ENCODE measurements around the gene TSPAN13. TPM values are rescaled to one million over a fixed set of nuclear protein-coding genes. Genes with fewer than 3 reads are reported as not detected.

The TSPAN13 gene
- polyA plus RNA-seq, 2 of the 4 experiments (the other 2 are of a cell fraction), result 9.6 to 40.7 TPM

DNA sequence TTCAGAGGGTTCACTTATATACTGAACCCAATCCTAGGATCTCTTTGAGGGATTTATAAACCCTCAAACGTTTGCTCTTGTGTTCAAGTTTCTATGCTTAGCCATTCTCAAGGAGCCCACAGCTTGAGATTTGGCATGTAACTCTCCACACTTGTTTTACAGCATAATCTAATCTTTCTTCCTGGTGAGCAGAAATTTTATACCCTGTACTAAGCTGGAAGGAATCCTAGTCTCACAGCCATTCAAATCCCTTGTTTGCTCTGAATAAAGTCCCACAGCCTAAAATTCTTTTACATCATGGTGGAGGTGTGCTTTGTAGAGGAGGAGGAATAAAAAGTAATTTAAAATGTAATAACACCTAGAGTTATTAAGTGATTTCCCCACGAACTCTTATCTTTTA, 56.6 kb downstream of the TSPAN13 start:
- no peak overlapping the region for H3K4me3 ChIP-seq
- H3K27ac ChIP-seq, result peak overlapping the region; percentile 64 to 68
- H3K4me2 ChIP-seq, result peak overlapping the region; percentile 67
- ATAC-seq (peak in 1 of 2 experiments; percentile 51; a peak in 3 of 6 replicates), DNase-seq (ENCODE audit: low read depth in 1 of 2, low spot score in 1 of 2) (no peak), FAIRE-seq (peak; percentile 59)
- ChIA-PET POLR2A (no interaction called here), CTCF (interaction anchor here (0.6 to 1.7 kb wide), 5 partner anchors 9 to 617 kb away, joined by 3 to 5 read pairs (median 3); no protein-coding TSS in a partner anchor)
- H3K9me3 ChIP-seq, result no peaks in the 10 kb centered on the region
- 21% methylated on average over 2 of the region's 2 CpGs for WGBS (ENCODE audit: missing lambda C conversion rate)
- TF ChIP-seq, protein P1, sequence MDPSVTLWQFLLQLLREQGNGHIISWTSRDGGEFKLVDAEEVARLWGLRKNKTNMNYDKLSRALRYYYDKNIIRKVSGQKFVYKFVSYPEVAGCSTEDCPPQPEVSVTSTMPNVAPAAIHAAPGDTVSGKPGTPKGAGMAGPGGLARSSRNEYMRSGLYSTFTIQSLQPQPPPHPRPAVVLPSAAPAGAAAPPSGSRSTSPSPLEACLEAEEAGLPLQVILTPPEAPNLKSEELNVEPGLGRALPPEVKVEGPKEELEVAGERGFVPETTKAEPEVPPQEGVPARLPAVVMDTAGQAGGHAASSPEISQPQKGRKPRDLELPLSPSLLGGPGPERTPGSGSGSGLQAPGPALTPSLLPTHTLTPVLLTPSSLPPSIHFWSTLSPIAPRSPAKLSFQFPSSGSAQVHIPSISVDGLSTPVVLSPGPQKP (IDR thresholded peaks at IDR 0.05; ENCODE audit: low read depth, low read length), result no peak
- no peak for TF ChIP-seq KDM5A (IDR thresholded peaks at IDR 0.05)
- TF ChIP-seq GATA3 (IDR thresholded peaks at IDR 0.05; ENCODE audit: borderline replicate concordance), result no peak
- no peak for TF ChIP-seq JUN (IDR thresholded peaks at IDR 0.05)
- TF ChIP-seq HEYL (CRISPR knock-in tag; IDR thresholded peaks at IDR 0.05), result no peak
- TF ChIP-seq, protein P2, sequence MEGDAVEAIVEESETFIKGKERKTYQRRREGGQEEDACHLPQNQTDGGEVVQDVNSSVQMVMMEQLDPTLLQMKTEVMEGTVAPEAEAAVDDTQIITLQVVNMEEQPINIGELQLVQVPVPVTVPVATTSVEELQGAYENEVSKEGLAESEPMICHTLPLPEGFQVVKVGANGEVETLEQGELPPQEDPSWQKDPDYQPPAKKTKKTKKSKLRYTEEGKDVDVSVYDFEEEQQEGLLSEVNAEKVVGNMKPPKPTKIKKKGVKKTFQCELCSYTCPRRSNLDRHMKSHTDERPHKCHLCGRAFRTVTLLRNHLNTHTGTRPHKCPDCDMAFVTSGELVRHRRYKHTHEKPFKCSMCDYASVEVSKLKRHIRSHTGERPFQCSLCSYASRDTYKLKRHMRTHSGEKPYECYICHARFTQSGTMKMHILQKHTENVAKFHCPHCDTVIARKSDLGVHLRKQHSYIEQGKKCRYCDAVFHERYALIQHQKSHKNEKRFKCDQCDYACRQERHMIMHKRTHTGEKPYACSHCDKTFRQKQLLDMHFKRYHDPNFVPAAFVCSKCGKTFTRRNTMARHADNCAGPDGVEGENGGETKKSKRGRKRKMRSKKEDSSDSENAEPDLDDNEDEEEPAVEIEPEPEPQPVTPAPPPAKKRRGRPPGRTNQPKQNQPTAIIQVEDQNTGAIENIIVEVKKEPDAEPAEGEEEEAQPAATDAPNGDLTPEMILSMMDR (IDR thresholded peaks at IDR 0.05), result no peak
- no peak for TF ChIP-seq JUNB (IDR thresholded peaks at IDR 0.05)
- no peak for TF ChIP-seq RARB (CRISPR knock-in tag; IDR thresholded peaks at IDR 0.05)
- TF ChIP-seq RNF2 (IDR thresholded peaks at IDR 0.05; ENCODE audit: borderline replicate concordance, low read depth), result no peak
- no peak for TF ChIP-seq CHD2 (IDR thresholded peaks at IDR 0.05; ENCODE audit: low read length, partially characterized antibody)
- TF ChIP-seq SMC3 (IDR thresholded peaks at IDR 0.05), result no peak
- TF ChIP-seq, protein P3, sequence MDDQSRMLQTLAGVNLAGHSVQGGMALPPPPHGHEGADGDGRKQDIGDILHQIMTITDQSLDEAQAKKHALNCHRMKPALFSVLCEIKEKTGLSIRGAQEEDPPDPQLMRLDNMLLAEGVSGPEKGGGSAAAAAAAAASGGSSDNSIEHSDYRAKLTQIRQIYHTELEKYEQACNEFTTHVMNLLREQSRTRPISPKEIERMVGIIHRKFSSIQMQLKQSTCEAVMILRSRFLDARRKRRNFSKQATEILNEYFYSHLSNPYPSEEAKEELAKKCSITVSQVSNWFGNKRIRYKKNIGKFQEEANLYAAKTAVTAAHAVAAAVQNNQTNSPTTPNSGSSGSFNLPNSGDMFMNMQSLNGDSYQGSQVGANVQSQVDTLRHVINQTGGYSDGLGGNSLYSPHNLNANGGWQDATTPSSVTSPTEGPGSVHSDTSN (IDR thresholded peaks at IDR 0.05), result no peak
- TF ChIP-seq, protein P4, sequence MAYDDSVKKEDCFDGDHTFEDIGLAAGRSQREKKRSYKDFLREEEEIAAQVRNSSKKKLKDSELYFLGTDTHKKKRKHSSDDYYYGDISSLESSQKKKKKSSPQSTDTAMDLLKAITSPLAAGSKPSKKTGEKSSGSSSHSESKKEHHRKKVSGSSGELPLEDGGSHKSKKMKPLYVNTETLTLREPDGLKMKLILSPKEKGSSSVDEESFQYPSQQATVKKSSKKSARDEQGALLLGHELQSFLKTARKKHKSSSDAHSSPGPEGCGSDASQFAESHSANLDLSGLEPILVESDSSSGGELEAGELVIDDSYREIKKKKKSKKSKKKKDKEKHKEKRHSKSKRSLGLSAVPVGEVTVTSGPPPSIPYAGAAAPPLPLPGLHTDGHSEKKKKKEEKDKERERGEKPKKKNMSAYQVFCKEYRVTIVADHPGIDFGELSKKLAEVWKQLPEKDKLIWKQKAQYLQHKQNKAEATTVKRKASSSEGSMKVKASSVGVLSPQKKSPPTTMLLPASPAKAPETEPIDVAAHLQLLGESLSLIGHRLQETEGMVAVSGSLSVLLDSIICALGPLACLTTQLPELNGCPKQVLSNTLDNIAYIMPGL (CRISPR knock-in tag; IDR thresholded peaks at IDR 0.05; ENCODE audit: borderline replicate concordance), result no peak
- no peak for TF ChIP-seq ESRRA (IDR thresholded peaks at IDR 0.05; ENCODE audit: borderline replicate concordance, low read length)
- no peak for TF ChIP-seq NPAS2 (CRISPR knock-in tag; IDR thresholded peaks at IDR 0.05; ENCODE audit: borderline replicate concordance)
- no peak for TF ChIP-seq CBX2 (IDR thresholded peaks at IDR 0.05; ENCODE audit: borderline replicate concordance, low read depth)
- TF ChIP-seq, protein P5, sequence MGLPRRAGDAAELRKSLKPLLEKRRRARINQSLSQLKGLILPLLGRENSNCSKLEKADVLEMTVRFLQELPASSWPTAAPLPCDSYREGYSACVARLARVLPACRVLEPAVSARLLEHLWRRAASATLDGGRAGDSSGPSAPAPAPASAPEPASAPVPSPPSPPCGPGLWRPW (IDR thresholded peaks at IDR 0.05), result no peak
- TF ChIP-seq, protein P6, sequence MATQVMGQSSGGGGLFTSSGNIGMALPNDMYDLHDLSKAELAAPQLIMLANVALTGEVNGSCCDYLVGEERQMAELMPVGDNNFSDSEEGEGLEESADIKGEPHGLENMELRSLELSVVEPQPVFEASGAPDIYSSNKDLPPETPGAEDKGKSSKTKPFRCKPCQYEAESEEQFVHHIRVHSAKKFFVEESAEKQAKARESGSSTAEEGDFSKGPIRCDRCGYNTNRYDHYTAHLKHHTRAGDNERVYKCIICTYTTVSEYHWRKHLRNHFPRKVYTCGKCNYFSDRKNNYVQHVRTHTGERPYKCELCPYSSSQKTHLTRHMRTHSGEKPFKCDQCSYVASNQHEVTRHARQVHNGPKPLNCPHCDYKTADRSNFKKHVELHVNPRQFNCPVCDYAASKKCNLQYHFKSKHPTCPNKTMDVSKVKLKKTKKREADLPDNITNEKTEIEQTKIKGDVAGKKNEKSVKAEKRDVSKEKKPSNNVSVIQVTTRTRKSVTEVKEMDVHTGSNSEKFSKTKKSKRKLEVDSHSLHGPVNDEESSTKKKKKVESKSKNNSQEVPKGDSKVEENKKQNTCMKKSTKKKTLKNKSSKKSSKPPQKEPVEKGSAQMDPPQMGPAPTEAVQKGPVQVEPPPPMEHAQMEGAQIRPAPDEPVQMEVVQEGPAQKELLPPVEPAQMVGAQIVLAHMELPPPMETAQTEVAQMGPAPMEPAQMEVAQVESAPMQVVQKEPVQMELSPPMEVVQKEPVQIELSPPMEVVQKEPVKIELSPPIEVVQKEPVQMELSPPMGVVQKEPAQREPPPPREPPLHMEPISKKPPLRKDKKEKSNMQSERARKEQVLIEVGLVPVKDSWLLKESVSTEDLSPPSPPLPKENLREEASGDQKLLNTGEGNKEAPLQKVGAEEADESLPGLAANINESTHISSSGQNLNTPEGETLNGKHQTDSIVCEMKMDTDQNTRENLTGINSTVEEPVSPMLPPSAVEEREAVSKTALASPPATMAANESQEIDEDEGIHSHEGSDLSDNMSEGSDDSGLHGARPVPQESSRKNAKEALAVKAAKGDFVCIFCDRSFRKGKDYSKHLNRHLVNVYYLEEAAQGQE (IDR thresholded peaks at IDR 0.05), result no peak
- peaks cover 61% of the 10 kb centered on the region for H3K4me1 ChIP-seq

Measured in A549 (cell line).